ENCODE results near the gene OR7A10.

Gene OR7A10

GRCh38 chr19:14826006-14826405, 22.7 kb downstream of the OR7A10 start:
- Histone ChIP-seq H3K4me2 (ENCODE audit: low read depth, low read length) (no peak overlapping the region), H3K79me2 (ENCODE audit: low read length) (no peaks in the 10 kb centered on the region), H3K27ac (ENCODE audit: low read length) (no peak overlapping the region), H3K9me3 (replicated peaks; ENCODE audit: insufficient read depth, low read length) (no peaks in the 10 kb centered on the region), H3K9ac (ENCODE audit: low read length) (no peak overlapping the region), H3K36me3 (replicated peaks; ENCODE audit: insufficient read depth, low read length) (no peaks in the 10 kb centered on the region), H3K9me2 (replicated peaks; ENCODE audit: insufficient read depth, low read length) (no peaks in the 10 kb centered on the region), H3K27me3 (replicated peaks; ENCODE audit: insufficient read depth, low read length) (peaks cover 80% of the 10 kb centered on the region), H4K20me1 (ENCODE audit: insufficient read depth, low read length) (no peaks in the 10 kb centered on the region), H2AFZ (ENCODE audit: low read length) (no peak overlapping the region), H3K4me1 (ENCODE audit: low read length) (no peaks in the 10 kb centered on the region), H3K4me3 (ENCODE audit: low read length) (no peak overlapping the region), H3F3A (ENCODE audit: insufficient read depth, low read length) (no peaks in the 10 kb centered on the region)
- TF ChIP-seq, protein P1, sequence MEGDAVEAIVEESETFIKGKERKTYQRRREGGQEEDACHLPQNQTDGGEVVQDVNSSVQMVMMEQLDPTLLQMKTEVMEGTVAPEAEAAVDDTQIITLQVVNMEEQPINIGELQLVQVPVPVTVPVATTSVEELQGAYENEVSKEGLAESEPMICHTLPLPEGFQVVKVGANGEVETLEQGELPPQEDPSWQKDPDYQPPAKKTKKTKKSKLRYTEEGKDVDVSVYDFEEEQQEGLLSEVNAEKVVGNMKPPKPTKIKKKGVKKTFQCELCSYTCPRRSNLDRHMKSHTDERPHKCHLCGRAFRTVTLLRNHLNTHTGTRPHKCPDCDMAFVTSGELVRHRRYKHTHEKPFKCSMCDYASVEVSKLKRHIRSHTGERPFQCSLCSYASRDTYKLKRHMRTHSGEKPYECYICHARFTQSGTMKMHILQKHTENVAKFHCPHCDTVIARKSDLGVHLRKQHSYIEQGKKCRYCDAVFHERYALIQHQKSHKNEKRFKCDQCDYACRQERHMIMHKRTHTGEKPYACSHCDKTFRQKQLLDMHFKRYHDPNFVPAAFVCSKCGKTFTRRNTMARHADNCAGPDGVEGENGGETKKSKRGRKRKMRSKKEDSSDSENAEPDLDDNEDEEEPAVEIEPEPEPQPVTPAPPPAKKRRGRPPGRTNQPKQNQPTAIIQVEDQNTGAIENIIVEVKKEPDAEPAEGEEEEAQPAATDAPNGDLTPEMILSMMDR (IDR thresholded peaks at IDR 0.05; ENCODE audit: low read length): no peak
- TF ChIP-seq EZH2phosphoT487 (IDR thresholded peaks at IDR 0.05; ENCODE audit: low read length): no peak
- TF ChIP-seq EZH2 (optimal IDR thresholded peaks at IDR 0.05; ENCODE audit: low read depth, low read length): no peak
- DNase-seq: no peak

DNA sequence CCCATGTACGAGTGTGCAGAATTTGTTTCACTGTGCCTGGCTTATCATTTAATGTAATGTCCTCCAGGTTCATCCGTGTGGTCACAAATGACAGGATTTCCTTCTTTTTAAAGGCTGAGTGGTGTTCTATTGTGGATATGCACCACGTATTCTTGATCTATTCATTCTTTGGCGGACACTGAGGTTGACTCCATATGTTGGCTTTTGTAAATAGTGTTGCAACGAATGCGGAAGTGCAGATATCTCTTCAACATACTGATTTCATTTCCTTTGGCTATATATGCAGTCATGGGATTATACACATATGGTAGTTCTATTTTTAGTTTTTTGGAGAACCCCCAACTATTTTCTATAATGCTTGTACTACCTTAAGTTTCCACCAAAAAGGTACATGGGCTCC, 26.8 kb downstream of the OR7A10 start:
- Histone ChIP-seq H3K9me3 (replicated peaks; ENCODE audit: insufficient read depth, low read length) (no peaks in the 10 kb centered on the region), H3K4me2 (ENCODE audit: low read depth, low read length) (no peak overlapping the region), H3K9me2 (replicated peaks; ENCODE audit: insufficient read depth, low read length) (no peaks in the 10 kb centered on the region), H3F3A (ENCODE audit: insufficient read depth, low read length) (no peaks in the 10 kb centered on the region), H3K4me1 (ENCODE audit: low read length) (no peaks in the 10 kb centered on the region), H3K36me3 (replicated peaks; ENCODE audit: insufficient read depth, low read length) (no peaks in the 10 kb centered on the region), H3K27ac (ENCODE audit: low read length) (no peak overlapping the region), H2AFZ (ENCODE audit: low read length) (no peak overlapping the region), H3K79me2 (ENCODE audit: low read length) (no peaks in the 10 kb centered on the region), H4K20me1 (ENCODE audit: insufficient read depth, low read length) (no peaks in the 10 kb centered on the region), H3K9ac (ENCODE audit: low read length) (no peak overlapping the region), H3K4me3 (ENCODE audit: low read length) (no peak overlapping the region), H3K27me3 (replicated peaks; ENCODE audit: insufficient read depth, low read length) (peaks cover 79% of the 10 kb centered on the region)
- DNase-seq: no peak
- TF ChIP-seq EZH2 (optimal IDR thresholded peaks at IDR 0.05; ENCODE audit: low read depth, low read length) (no peak), EZH2phosphoT487 (IDR thresholded peaks at IDR 0.05; ENCODE audit: low read length) (no peak)
- TF ChIP-seq, protein P1 (IDR thresholded peaks at IDR 0.05; ENCODE audit: low read length): no peak

DNA sequence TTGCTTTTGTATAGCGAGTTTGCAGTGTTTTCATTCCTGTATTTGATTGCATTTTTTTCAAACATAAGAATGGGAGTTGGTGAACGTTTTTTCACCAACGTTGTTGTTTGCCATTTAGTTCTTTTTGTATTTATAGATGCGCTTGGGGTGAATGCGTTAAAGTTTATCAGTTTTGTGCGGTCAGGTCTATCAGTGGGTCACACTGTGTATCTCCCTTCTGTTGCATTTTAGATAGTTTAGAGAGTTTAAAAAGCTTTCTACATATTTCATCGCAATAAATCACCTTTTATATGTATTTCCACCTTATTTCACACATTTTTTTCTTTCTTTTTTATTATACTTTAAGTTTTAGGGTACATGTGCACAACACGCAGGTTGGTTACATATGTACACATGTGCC, 30.1 kb downstream of the OR7A10 start:
- no peak overlapping the region for H3K4me3 ChIP-seq (ENCODE audit: low read length)
- no peaks in the 10 kb centered on the region for H4K20me1 ChIP-seq (ENCODE audit: insufficient read depth, low read length)
- H3K9me3 ChIP-seq (replicated peaks; ENCODE audit: insufficient read depth, low read length): no peaks in the 10 kb centered on the region
- H3K79me2 ChIP-seq (ENCODE audit: low read length): no peaks in the 10 kb centered on the region
- no peak for DNase-seq
- H3K4me1 ChIP-seq (ENCODE audit: low read length): no peaks in the 10 kb centered on the region
- H3F3A ChIP-seq (ENCODE audit: insufficient read depth, low read length): no peaks in the 10 kb centered on the region
- no peaks in the 10 kb centered on the region for H3K9me2 ChIP-seq (replicated peaks; ENCODE audit: insufficient read depth, low read length)
- no peak overlapping the region for H3K9ac ChIP-seq (ENCODE audit: low read length)
- no peaks in the 10 kb centered on the region for H3K36me3 ChIP-seq (replicated peaks; ENCODE audit: insufficient read depth, low read length)
- H3K27me3 ChIP-seq (replicated peaks; ENCODE audit: insufficient read depth, low read length): peaks cover 80% of the 10 kb centered on the region
- TF ChIP-seq EZH2phosphoT487 (IDR thresholded peaks at IDR 0.05; ENCODE audit: low read length) (no peak), EZH2 (optimal IDR thresholded peaks at IDR 0.05; ENCODE audit: low read depth, low read length) (no peak)
- TF ChIP-seq, protein P1 (IDR thresholded peaks at IDR 0.05; ENCODE audit: low read length): no peak
- H3K27ac ChIP-seq (ENCODE audit: low read length): no peak overlapping the region
- H3K4me2 ChIP-seq (ENCODE audit: low read depth, low read length): no peak overlapping the region
- no peak overlapping the region for H2AFZ ChIP-seq (ENCODE audit: low read length)

Measured in MM.1S (cell line).